Measurements from ENCODE around the gene STARD5.

DNA sequence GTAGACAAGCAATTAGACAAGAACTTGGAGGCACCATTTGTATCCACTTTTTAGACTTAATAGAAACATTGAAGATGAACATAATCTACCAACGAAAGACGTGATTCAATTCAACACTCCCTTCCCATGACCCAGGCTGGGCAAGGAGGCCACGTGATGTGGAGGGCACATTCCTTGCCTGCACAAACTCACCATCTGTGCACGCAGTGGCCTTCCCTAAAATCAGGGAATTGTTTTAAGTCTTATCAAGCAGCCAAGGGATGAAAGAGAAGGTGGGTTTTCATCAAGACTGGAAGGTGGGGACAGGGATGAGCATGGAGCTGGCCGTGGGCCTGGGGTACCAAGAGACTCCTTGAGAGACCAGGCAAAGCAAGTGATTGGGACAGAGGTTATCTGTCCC is 13.5 kb downstream of the STARD5 start:
- TF ChIP-seq, protein P1, sequence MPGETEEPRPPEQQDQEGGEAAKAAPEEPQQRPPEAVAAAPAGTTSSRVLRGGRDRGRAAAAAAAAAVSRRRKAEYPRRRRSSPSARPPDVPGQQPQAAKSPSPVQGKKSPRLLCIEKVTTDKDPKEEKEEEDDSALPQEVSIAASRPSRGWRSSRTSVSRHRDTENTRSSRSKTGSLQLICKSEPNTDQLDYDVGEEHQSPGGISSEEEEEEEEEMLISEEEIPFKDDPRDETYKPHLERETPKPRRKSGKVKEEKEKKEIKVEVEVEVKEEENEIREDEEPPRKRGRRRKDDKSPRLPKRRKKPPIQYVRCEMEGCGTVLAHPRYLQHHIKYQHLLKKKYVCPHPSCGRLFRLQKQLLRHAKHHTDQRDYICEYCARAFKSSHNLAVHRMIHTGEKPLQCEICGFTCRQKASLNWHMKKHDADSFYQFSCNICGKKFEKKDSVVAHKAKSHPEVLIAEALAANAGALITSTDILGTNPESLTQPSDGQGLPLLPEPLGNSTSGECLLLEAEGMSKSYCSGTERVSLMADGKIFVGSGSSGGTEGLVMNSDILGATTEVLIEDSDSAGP (CRISPR knock-in tag; IDR thresholded peaks at IDR 0.05): no peak
- TF ChIP-seq, protein P2, sequence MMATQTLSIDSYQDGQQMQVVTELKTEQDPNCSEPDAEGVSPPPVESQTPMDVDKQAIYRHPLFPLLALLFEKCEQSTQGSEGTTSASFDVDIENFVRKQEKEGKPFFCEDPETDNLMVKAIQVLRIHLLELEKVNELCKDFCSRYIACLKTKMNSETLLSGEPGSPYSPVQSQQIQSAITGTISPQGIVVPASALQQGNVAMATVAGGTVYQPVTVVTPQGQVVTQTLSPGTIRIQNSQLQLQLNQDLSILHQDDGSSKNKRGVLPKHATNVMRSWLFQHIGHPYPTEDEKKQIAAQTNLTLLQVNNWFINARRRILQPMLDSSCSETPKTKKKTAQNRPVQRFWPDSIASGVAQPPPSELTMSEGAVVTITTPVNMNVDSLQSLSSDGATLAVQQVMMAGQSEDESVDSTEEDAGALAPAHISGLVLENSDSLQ (IDR thresholded peaks at IDR 0.05): no peak
